ENCODE data around the gene TERT. TPM values are rescaled to one million over a fixed set of nuclear protein-coding genes. Genes with fewer than 3 reads are reported as not detected.

TERT gene
- total and polyA plus RNA-seq, 5 donors = not detected

- DNase-seq (peak in 2 of 3 donors; percentile 36 to 46), ATAC-seq (no peak)
- no peaks in the 10 kb centered on the region for H3K9me3 ChIP-seq (ENCODE audit: control insufficient read depth, low read length)
- 80% methylated on average over 33 of the region's 33 CpGs for WGBS
- H3K27me3 ChIP-seq (ENCODE audit: control insufficient read depth, insufficient read depth) = no peaks in the 10 kb centered on the region
- H3K4me1 ChIP-seq (ENCODE audit: control insufficient read depth, insufficient read depth, low read length) = no peaks in the 10 kb centered on the region
- no peak overlapping the region for H3K27ac ChIP-seq (ENCODE audit: low read length)
- intact Hi-C loops (cut with DNase I) = no loop called here
- H3K4me3 ChIP-seq (ENCODE audit: low read length) = no peak overlapping the region
Observed at GRCh38 chr5:1253456-1254105, 41.3 kb downstream of the TERT start.

GRCh38 chr5:1252681-1253080, 42.2 kb downstream of the TERT start:
- intact Hi-C loops (cut with DNase I) = no loop called here
- no peak for ATAC-seq
- Histone ChIP-seq H3K4me1 (ENCODE audit: control insufficient read depth, insufficient read depth, low read length) (no peaks in the 10 kb centered on the region), H3K27ac (ENCODE audit: low read length) (no peak overlapping the region), H3K4me3 (ENCODE audit: low read length) (no peak overlapping the region), H3K9me3 (ENCODE audit: control insufficient read depth, low read length) (no peaks in the 10 kb centered on the region), H3K27me3 (ENCODE audit: control insufficient read depth, insufficient read depth) (no peaks in the 10 kb centered on the region)
- WGBS = 81% methylated on average over 9 of the region's 9 CpGs
- DNase-seq = peak in 2 of 3 donors; percentile 16 to 36

- no peaks in the 10 kb centered on the region for H3K9me3 ChIP-seq (ENCODE audit: control insufficient read depth, low read length)
- peak in 2 of 3 donors; percentile 34 to 38 for DNase-seq
- ATAC-seq = no peak
- intact Hi-C loops (cut with DNase I) = no loop called here
- no peaks in the 10 kb centered on the region for H3K27me3 ChIP-seq (ENCODE audit: control insufficient read depth, insufficient read depth)
- H3K4me3 ChIP-seq (ENCODE audit: low read length) = no peak overlapping the region
- WGBS = 58% methylated on average over 27 of the region's 27 CpGs
- H3K4me1 ChIP-seq (ENCODE audit: control insufficient read depth, insufficient read depth, low read length) = no peaks in the 10 kb centered on the region
- no peak overlapping the region for H3K27ac ChIP-seq (ENCODE audit: low read length)
Observed at GRCh38 chr5:1251678-1252580, 42.9 kb downstream of the TERT start.

DNA sequence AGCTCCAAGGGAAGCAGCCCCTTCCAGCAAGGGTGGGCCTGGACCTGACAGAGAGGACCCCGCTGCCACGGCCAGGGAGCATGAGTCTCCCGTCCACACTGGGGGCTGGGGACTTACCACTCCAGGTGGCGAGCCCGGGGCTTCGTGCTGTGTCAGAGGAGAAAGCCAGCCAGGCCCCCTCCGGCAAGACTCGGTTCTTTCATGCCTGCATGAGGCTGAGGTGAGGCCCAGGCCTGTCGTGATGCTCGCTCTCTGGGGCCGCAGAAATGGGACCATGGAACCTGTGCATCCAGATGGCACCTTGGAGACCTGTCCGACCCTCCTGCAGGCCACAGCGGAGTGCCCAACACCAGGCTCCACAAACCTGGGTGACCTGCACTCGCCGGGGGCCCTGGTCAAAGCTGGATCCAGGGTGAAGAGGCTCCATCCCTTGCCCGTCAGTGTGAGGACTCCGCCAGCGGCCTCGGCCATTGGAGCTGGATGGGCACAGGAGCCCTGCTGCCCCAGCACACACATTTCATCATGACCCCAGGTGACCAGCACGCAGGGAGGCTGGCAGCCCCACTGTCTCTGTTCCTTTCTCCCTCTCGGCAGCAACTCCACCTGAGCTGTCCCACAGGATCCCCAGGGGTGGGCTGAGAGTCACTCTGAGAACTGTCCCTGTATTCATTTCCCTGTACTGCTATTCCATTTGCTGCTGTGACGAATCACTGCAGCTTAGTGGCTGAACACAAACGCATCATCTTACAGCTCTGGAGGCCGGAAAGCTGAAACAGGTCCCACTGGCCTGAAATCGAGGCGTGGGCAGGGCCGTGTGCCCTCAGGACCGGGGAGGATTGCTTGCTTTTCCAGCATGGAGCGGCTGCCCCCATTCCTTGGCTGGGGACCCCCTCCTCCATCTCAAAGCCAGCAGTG, 45.2 kb downstream of the TERT start:
- no peaks in the 10 kb centered on the region for H3K9me3 ChIP-seq (ENCODE audit: control insufficient read depth, low read length)
- DNase-seq (peak in 2 of 3 donors; percentile 42 to 50), ATAC-seq (no peak)
- no peaks in the 10 kb centered on the region for H3K27me3 ChIP-seq (ENCODE audit: control insufficient read depth, insufficient read depth)
- no peak overlapping the region for H3K4me3 ChIP-seq (ENCODE audit: low read length)
- H3K4me1 ChIP-seq (ENCODE audit: control insufficient read depth, insufficient read depth, low read length) = no peaks in the 10 kb centered on the region
- 74% methylated on average over 29 of the region's 29 CpGs for WGBS
- no peak overlapping the region for H3K27ac ChIP-seq (ENCODE audit: low read length)
- intact Hi-C loops (cut with DNase I) = no loop called here

GRCh38 chr5:1247811-1248210, 47.1 kb downstream of the TERT start:
- peak in 1 of 3 donors; percentile 2 for DNase-seq
- H3K4me3 ChIP-seq (ENCODE audit: low read length) = no peak overlapping the region
- no peaks in the 10 kb centered on the region for H3K4me1 ChIP-seq (ENCODE audit: control insufficient read depth, insufficient read depth, low read length)
- no peak for ATAC-seq
- 68% methylated on average over 6 of the region's 6 CpGs for WGBS
- intact Hi-C loops (cut with DNase I) = no loop called here
- no peak overlapping the region for H3K27ac ChIP-seq (ENCODE audit: low read length)
- H3K9me3 ChIP-seq (ENCODE audit: control insufficient read depth, low read length) = no peaks in the 10 kb centered on the region
- H3K27me3 ChIP-seq (ENCODE audit: control insufficient read depth, insufficient read depth) = no peaks in the 10 kb centered on the region

DNA sequence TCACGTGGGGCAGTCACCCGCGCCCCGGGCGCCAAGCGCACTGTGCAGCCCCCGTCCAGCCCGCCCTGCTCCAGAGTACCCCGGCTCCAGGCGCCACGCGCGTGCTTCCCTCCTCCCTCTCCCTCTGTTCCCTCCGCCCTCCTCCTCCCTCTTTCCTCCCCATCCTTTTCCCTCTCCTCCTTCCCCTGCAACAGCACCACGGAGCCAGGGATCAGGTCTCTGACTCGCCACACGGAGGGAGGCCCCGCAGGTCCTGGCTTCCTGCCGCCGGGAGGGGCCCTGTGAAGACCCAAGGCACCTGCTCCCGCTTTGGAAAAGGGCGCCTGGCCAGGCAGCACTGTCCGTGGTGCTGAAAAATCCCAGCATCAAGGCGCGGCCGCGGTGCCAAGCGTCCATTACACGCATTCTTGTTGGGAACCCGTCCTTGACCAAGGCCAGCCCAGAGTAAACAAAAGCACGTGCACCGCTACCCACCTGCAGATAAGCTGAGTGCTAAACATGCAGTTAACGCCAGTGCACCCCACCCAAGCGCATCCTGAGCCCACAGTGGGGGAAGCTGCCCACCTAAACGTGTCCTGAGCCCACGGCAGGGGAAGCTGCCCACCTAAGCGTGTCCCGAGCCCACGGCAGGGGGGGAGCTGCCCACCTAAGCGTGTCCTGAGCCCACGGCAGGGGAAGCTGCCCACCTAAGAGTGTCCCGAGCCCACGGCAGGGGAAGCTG, 48.0 kb downstream of the TERT start:
- Histone ChIP-seq H3K27me3 (ENCODE audit: control insufficient read depth, insufficient read depth) (no peaks in the 10 kb centered on the region), H3K4me1 (ENCODE audit: control insufficient read depth, insufficient read depth, low read length) (no peaks in the 10 kb centered on the region), H3K27ac (ENCODE audit: low read length) (no peak overlapping the region), H3K4me3 (ENCODE audit: low read length) (no peak overlapping the region), H3K9me3 (ENCODE audit: control insufficient read depth, low read length) (no peaks in the 10 kb centered on the region)
- intact Hi-C loops (cut with DNase I) = no loop called here
- DNase-seq = peak; percentile 27 to 72 (median 64)
- peak in 1 of 2 donors; percentile 27 for ATAC-seq
- WGBS = 22% methylated on average over 43 of the region's 43 CpGs

DNA sequence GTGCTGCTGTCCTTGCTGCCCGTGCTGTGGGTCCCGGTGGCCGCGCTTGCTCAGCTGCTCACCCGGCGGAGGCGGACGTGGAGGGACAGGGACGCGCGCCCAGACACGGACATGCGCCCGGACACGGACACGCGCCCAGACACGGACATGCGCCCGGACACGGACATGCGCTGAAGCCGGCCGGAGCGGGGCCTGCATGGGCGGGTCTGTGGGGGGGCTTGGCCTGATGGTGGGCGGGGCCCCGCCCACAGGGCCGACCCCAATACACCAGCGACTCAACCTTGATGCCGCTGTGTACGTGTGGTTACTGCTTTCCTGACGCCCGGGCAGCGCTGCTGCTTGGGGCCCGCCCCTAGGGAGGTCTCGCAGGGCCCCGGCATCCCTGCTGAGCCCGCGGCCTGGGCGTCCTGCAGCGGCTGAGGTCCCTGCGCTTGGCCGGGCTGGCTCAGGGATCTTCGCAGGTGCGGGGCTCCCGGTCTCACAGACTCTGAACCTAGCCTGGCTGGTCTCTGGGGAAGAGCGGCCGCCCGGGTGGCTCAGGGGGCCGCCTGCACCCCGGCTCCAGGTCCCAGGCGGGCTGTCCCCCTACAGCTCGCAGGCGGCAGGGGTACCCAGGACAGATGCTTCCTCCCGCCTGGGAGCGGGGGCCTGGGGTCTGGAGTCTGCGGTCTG, 48.8 kb downstream of the TERT start:
- peak in 1 of 3 donors; percentile 36 for DNase-seq
- intact Hi-C loops (cut with DNase I) = no loop called here
- Histone ChIP-seq H3K27me3 (ENCODE audit: control insufficient read depth, insufficient read depth) (no peaks in the 10 kb centered on the region), H3K27ac (ENCODE audit: low read length) (no peak overlapping the region), H3K4me1 (ENCODE audit: control insufficient read depth, insufficient read depth, low read length) (no peaks in the 10 kb centered on the region), H3K9me3 (ENCODE audit: control insufficient read depth, low read length) (no peaks in the 10 kb centered on the region), H3K4me3 (ENCODE audit: low read length) (no peak overlapping the region)
- ATAC-seq = no peak
- WGBS = 29% methylated on average over 58 of the region's 58 CpGs

GRCh38 chr5:1244976-1245375, 49.9 kb downstream of the TERT start:
- no peaks in the 10 kb centered on the region for H3K9me3 ChIP-seq (ENCODE audit: control insufficient read depth, low read length)
- H3K27ac ChIP-seq (ENCODE audit: low read length) = no peak overlapping the region
- H3K27me3 ChIP-seq (ENCODE audit: control insufficient read depth, insufficient read depth) = no peaks in the 10 kb centered on the region
- DNase-seq (peak in 1 of 3 donors; percentile 11), ATAC-seq (no peak)
- WGBS = 51% methylated on average over 10 of the region's 10 CpGs
- intact Hi-C loops (cut with DNase I) = no loop called here
- no peaks in the 10 kb centered on the region for H3K4me1 ChIP-seq (ENCODE audit: control insufficient read depth, insufficient read depth, low read length)
- no peak overlapping the region for H3K4me3 ChIP-seq (ENCODE audit: low read length)

DNA sequence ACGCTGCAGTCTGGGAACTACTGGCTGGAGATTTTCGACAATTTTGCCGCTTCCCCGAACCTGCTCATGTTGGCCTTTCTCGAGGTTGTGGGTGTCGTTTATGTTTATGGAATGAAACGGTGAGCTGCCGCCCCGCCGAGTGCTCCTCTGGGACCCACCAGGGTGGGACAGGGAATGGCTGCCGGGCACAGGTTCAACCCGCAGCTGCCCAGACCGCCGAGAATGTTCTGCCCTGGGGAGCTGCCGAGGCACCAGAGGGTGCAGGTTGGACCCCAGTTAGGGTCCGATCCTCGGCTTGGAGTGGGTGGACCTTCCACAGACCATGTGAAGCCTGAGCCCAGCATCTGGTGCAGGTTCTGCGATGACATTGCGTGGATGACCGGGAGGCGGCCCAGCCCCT, 50.6 kb downstream of the TERT start:
- H3K27ac ChIP-seq (ENCODE audit: low read length) = no peak overlapping the region
- intact Hi-C loops (cut with DNase I) = no loop called here
- H3K9me3 ChIP-seq (ENCODE audit: control insufficient read depth, low read length) = no peaks in the 10 kb centered on the region
- H3K4me1 ChIP-seq (ENCODE audit: control insufficient read depth, insufficient read depth, low read length) = no peaks in the 10 kb centered on the region
- DNase-seq (peak in 1 of 3 donors; percentile 5), ATAC-seq (no peak)
- no peaks in the 10 kb centered on the region for H3K27me3 ChIP-seq (ENCODE audit: control insufficient read depth, insufficient read depth)
- 70% methylated on average over 21 of the region's 21 CpGs for WGBS
- H3K4me3 ChIP-seq (ENCODE audit: low read length) = no peak overlapping the region
